Uterus (tissue), 2 donors: ENCODE data around the gene GRIK2.

Experiments used
- CTCF ChIP-seq, 4 experiments: fragments of 200-600 bp in 2 of 4; fragments of 450-650 bp in 2 of 4; sonication (generic) in 2 of 4; IDR thresholded peaks; one replicate each; pipeline ENCODE4 v1.5.1; 2016 to 2019; ENCODE audit warnings: antibody characterized with exemption in 4 of 4, mild to moderate bottlenecking in 2 of 4, moderate library complexity in 1 of 4
- POLR2A ChIP-seq, 2 donors: fragments of 450-650 bp; IDR thresholded peaks; one replicate each; pipeline ENCODE4 v1.6.1; 2016; ENCODE audit warnings: antibody characterized with exemption in 2 of 2, mild to moderate bottlenecking in 1 of 2, moderate library complexity in 1 of 2

DNA sequence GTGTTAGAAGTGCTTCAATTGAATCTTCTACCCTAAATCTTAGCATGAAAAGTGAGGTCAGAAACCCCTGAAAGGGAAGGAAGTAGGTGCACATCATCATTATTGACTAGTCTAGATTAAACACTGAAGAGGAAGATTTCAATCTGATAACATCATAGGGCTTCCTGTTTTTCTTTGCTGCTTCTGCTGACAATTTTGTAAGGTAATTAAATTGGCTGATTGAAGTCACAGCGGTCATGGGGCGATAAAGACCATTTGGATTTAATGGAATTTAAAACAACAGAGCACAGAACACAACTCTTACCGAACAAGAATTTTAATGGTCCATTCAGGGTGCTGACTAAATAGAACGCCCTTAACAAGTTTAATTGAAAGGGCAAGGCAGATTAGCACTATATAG lies 11.3 kb downstream of the GRIK2 start:
- TF ChIP-seq CTCF (IDR thresholded peaks at IDR 0.05) (no peak), POLR2A (IDR thresholded peaks at IDR 0.05) (no peak)
